ENCODE results near the gene VPS29. TPM values are rescaled to one million over a fixed set of nuclear protein-coding genes. Genes with fewer than 3 reads are reported as not detected.

Gene VPS29
- total RNA-seq, 2 donors from 2014 or later, result 87.7 to 89.4 TPM

- H3K27ac ChIP-seq (ENCODE audit: low read depth, low read length), result no peak overlapping the region
- peaks cover 46% of the 10 kb centered on the region for H3K36me3 ChIP-seq (ENCODE audit: control insufficient read depth, insufficient read depth, low read length)
- H3K27me3 ChIP-seq (ENCODE audit: control insufficient read depth, insufficient read depth, low read length, poor library complexity, severe bottlenecking), result no peaks in the 10 kb centered on the region
- peaks cover 8% of the 10 kb centered on the region for H3K4me1 Mint-ChIP-seq
- no peaks in the 10 kb centered on the region for H3K4me1 ChIP-seq (ENCODE audit: control insufficient read depth, insufficient read depth, low read length)
- no peak overlapping the region for H3K4me3 Mint-ChIP-seq
- no peaks in the 10 kb centered on the region for H3K9me3 ChIP-seq (ENCODE audit: control insufficient read depth, low read length)
- H3K36me3 Mint-ChIP-seq (ENCODE audit: low read depth), result peaks cover 38% of the 10 kb centered on the region
- no peak overlapping the region for H3K27ac Mint-ChIP-seq
- no peak overlapping the region for H3K9ac ChIP-seq (ENCODE audit: extremely low read depth, low read length, poor library complexity, severe bottlenecking)
- H3K27me3 Mint-ChIP-seq (ENCODE audit: insufficient read depth), result no peaks in the 10 kb centered on the region
- no peak overlapping the region for H3K4me3 ChIP-seq (ENCODE audit: low read length)
- 92 to 94% methylated on average over 2 to 4 of the region's 4 CpGs for WGBS, 2 experiments (ENCODE audit: insufficient coverage in 1 of 2, insufficient read length in 1 of 2)
- H3K9me3 Mint-ChIP-seq, result no peaks in the 10 kb centered on the region
- no peak for DNase-seq
- no peak for TF ChIP-seq CTCF (conservative IDR thresholded peaks at IDR 0.05)
These were observed 48.2 kb downstream of the VPS29 start for GRCh38 chr12:110453569-110454296.

- Histone ChIP-seq H3K4me3 (ENCODE audit: low read length) (no peak overlapping the region), H3K27me3 (ENCODE audit: control insufficient read depth, insufficient read depth, low read length, poor library complexity, severe bottlenecking) (no peaks in the 10 kb centered on the region), H3K9me3 (ENCODE audit: control insufficient read depth, low read length) (no peaks in the 10 kb centered on the region), H3K9ac (ENCODE audit: extremely low read depth, low read length, poor library complexity, severe bottlenecking) (no peak overlapping the region), H3K36me3 (ENCODE audit: control insufficient read depth, insufficient read depth, low read length) (peaks cover 61% of the 10 kb centered on the region), H3K4me1 (ENCODE audit: control insufficient read depth, insufficient read depth, low read length) (no peaks in the 10 kb centered on the region), H3K27ac (ENCODE audit: low read depth, low read length) (no peak overlapping the region)
- H3K36me3 Mint-ChIP-seq (ENCODE audit: low read depth), result peaks cover 45% of the 10 kb centered on the region
- no peak for DNase-seq
- H3K4me1 Mint-ChIP-seq, result peaks cover 8% of the 10 kb centered on the region
- no peaks in the 10 kb centered on the region for H3K27me3 Mint-ChIP-seq (ENCODE audit: insufficient read depth)
- TF ChIP-seq CTCF (conservative IDR thresholded peaks at IDR 0.05), result no peak
- H3K4me3 Mint-ChIP-seq, result no peak overlapping the region
- H3K27ac Mint-ChIP-seq, result no peak overlapping the region
- WGBS, 2 experiments (ENCODE audit: insufficient coverage in 1 of 2, insufficient read length in 1 of 2), result 97 to 100% methylated on average over 1 of the region's 1 CpG
- H3K9me3 Mint-ChIP-seq, result no peaks in the 10 kb centered on the region
These were observed 50.6 kb downstream of the VPS29 start for GRCh38 chr12:110451263-110451662.

GRCh38 chr12:110449799-110450497 is 52.0 kb downstream of the VPS29 start, which contains the start of gene ARPC3:
Gene ARPC3, minus strand, starts transcription at chr12:110450337. Its CDS starts 77 bp downstream, at chr12:110450260.
- H3K27ac ChIP-seq (ENCODE audit: low read depth, low read length), result peak within 1 kb of the TSS; percentile 68
- peaks cover 44% of the 10 kb centered on the region for H3K36me3 Mint-ChIP-seq (ENCODE audit: low read depth)

More at GRCh38 chr12:110449799-110450497, 52.0 kb downstream of the VPS29 start, which contains the start of gene ARPC3:
- peak within 1 kb of the TSS; percentile 98 for H3K4me3 ChIP-seq (ENCODE audit: low read length)
- no peaks in the 10 kb centered on the region for H3K27me3 ChIP-seq (ENCODE audit: control insufficient read depth, insufficient read depth, low read length, poor library complexity, severe bottlenecking)
- H3K9me3 ChIP-seq (ENCODE audit: control insufficient read depth, low read length), result no peaks in the 10 kb centered on the region
- H3K4me1 ChIP-seq (ENCODE audit: control insufficient read depth, insufficient read depth, low read length), result no peaks in the 10 kb centered on the region
- peaks cover 60% of the 10 kb centered on the region for H3K36me3 ChIP-seq (ENCODE audit: control insufficient read depth, insufficient read depth, low read length)
- peak; percentile 87 for TF ChIP-seq CTCF (conservative IDR thresholded peaks at IDR 0.05)
- peak; percentile 100 for DNase-seq
- H3K9ac ChIP-seq (ENCODE audit: extremely low read depth, low read length, poor library complexity, severe bottlenecking), result peak within 1 kb of the TSS; percentile 96
- 0% methylated on average over 13 to 51 of the region's 51 CpGs for WGBS, 2 experiments (ENCODE audit: insufficient coverage in 1 of 2, insufficient read length in 1 of 2)
- Mint-ChIP-seq H3K27ac (peak within 1 kb of the TSS; percentile 97), H3K4me3 (peak within 1 kb of the TSS; percentile 99), H3K4me1 (peaks cover 8% of the 10 kb centered on the region), H3K9me3 (no peaks in the 10 kb centered on the region), H3K27me3 (ENCODE audit: insufficient read depth) (no peaks in the 10 kb centered on the region)
